GM23338 (cell line): ENCODE data around the gene NPAS3. TPM values are rescaled to one million over a fixed set of nuclear protein-coding genes. Genes with fewer than 3 reads are reported as not detected.

ENCODE experiments used
- ATAC-seq: fragments of 200-7000 bp; cut with Tn5 transposase; 3 replicates; pipeline ENCODE4 v1.9.1; 2020
- DNase-seq: peaks from one replicate; pipeline ENCODE4 v3.0.0-alpha.2; 2015; ENCODE audit warnings: low spot score
- H2AFZ ChIP-seq: fragments of 200-600 bp; sonication (generic); 2 replicates; pipeline ENCODE4 v1.8.0; 2016; ENCODE audit warnings: antibody characterized with exemption, mild to moderate bottlenecking, moderate library complexity
- H3F3A ChIP-seq: fragments of 200-600 bp; sonication (generic); replicated peaks from 2 replicates; pipeline ENCODE4 v1.8.0; 2017; ENCODE audit warnings: antibody characterized with exemption, mixed run types, low read depth
- H3K27ac ChIP-seq: fragments of 200-600 bp; sonication (generic); 2 replicates; pipeline ENCODE4 v1.6.1; 2016; ENCODE audit warnings: low read depth
- H3K27me3 ChIP-seq: fragments of 200-600 bp; sonication (generic); 2 replicates; pipeline ENCODE4 v1.8.0; 2016; ENCODE audit warnings: mild to moderate bottlenecking, mixed run types, moderate library complexity; ENCODE audit not compliant: insufficient read depth
- H3K36me3 ChIP-seq: fragments of 200-600 bp; sonication (generic); 2 replicates; pipeline ENCODE4 v1.8.0; 2016; ENCODE audit warnings: mild to moderate bottlenecking; ENCODE audit not compliant: insufficient read depth
- H3K4me1 ChIP-seq: fragments of 200-600 bp; sonication (generic); 2 replicates; pipeline ENCODE4 v1.8.0; 2016; ENCODE audit warnings: mild to moderate bottlenecking, moderate library complexity; ENCODE audit not compliant: insufficient read depth
- H3K4me2 ChIP-seq: fragments of 200-600 bp; sonication (generic); 2 replicates; pipeline ENCODE4 v1.7.1; 2017; ENCODE audit warnings: mixed run types
- H3K4me3 ChIP-seq: fragments of 200-600 bp; sonication (generic); 2 replicates; pipeline ENCODE4 v1.6.1; 2016; ENCODE audit warnings: mixed run types
- H3K79me2 ChIP-seq: fragments of 200-600 bp; sonication (generic); replicated peaks from 2 replicates; pipeline ENCODE4 v1.8.0; 2017; ENCODE audit warnings: mild to moderate bottlenecking; ENCODE audit not compliant: insufficient read depth
- H3K9me2 ChIP-seq: fragments of 200-600 bp; sonication (generic); 2 replicates; pipeline ENCODE4 v1.8.0; 2017; ENCODE audit not compliant: insufficient read depth
- H4K20me1 ChIP-seq: fragments of 200-600 bp; sonication (generic); replicated peaks from 2 replicates; pipeline ENCODE4 v1.8.0; 2017; ENCODE audit warnings: mild to moderate bottlenecking; ENCODE audit not compliant: insufficient read depth
- H3K27ac Mint-ChIP-seq: 2 replicates; pipeline ENCODE4 v1.8.0; 2020; ENCODE audit warnings: inconsistent platforms, mild to moderate bottlenecking, moderate library complexity, mixed read lengths
- H3K27me3 Mint-ChIP-seq: 3 replicates; pipeline ENCODE4 v1.8.0; 2022; ENCODE audit warnings: low read depth, mild to moderate bottlenecking, moderate library complexity, mixed read lengths, inconsistent platforms; ENCODE audit not compliant: insufficient read depth, poor library complexity
- H3K36me3 Mint-ChIP-seq: 3 replicates; pipeline ENCODE4 v1.8.0; 2021; ENCODE audit warnings: low read depth, mild to moderate bottlenecking, inconsistent platforms, moderate library complexity, mixed read lengths
- H3K4me1 Mint-ChIP-seq: 3 replicates; pipeline ENCODE4 v1.8.0; 2020; ENCODE audit warnings: mild to moderate bottlenecking, inconsistent platforms, mixed read lengths
- H3K4me3 Mint-ChIP-seq: 3 replicates; pipeline ENCODE4 v1.8.0; 2021; ENCODE audit warnings: moderate library complexity, mild to moderate bottlenecking, inconsistent platforms, mixed read lengths
- H3K9me3 Mint-ChIP-seq: 3 replicates; pipeline ENCODE4 v1.8.0; 2020; ENCODE audit warnings: moderate library complexity, mild to moderate bottlenecking, inconsistent platforms, mixed read lengths
- CREB1 ChIP-seq: fragments of 250-450 bp; sonication (Bioruptor Pico); IDR thresholded peaks from 2 replicates; pipeline ENCODE4 v1.5.0; 2020; ENCODE audit warnings: low read depth, mild to moderate bottlenecking, moderate library complexity
- EZH2 ChIP-seq: fragments of 200-600 bp; sonication (generic); IDR thresholded peaks from one replicate; pipeline ENCODE4 v1.8.0; 2017; ENCODE audit warnings: antibody characterized with exemption, mild to moderate bottlenecking, low read depth; ENCODE audit not compliant: unreplicated experiment
- EZH2phosphoT487 ChIP-seq: fragments of 200-600 bp; sonication (generic); IDR thresholded peaks from one replicate; pipeline ENCODE4 v1.8.1; 2018; ENCODE audit warnings: antibody characterized with exemption; ENCODE audit not compliant: unreplicated experiment
- JUNB ChIP-seq: IDR thresholded peaks from one replicate; pipeline ENCODE4 v1.6.1; 2016; ENCODE audit warnings: antibody characterized with exemption; ENCODE audit not compliant: unreplicated experiment
- NANOG ChIP-seq: IDR thresholded peaks from 2 replicates; pipeline ENCODE4 v1.6.1; 2016; ENCODE audit warnings: antibody characterized with exemption, borderline replicate concordance
- POLR2AphosphoS5 ChIP-seq: IDR thresholded peaks from 2 replicates; pipeline ENCODE4 v1.6.1; 2016; ENCODE audit warnings: antibody characterized with exemption, low read depth
- STAT1 ChIP-seq: IDR thresholded peaks from one replicate; pipeline ENCODE4 v1.6.1; 2016; ENCODE audit warnings: antibody characterized with exemption; ENCODE audit not compliant: unreplicated experiment
- ZNF331 ChIP-seq: fragments of 250-450 bp; sonication (Bioruptor Pico); IDR thresholded peaks from 2 replicates; pipeline ENCODE4 v1.5.0; 2020; ENCODE audit warnings: low read depth, mild to moderate bottlenecking, moderate library complexity
- polyA plus RNA-seq: library from polyadenylated mRNA; unstranded; fragments of >200 nt; fragmentation: Nextera tagmentation; extraction: Ambion mirVana; gene quantifications from 2 replicates; pipeline ENCODE4 v1.2.1, GENCODE V29; 2016
- total RNA-seq: library from RNA; depleted of rRNA; stranded (reverse); fragments of >200 nt; shearing (Covaris generic); gene quantifications from 2 replicates; pipeline ENCODE4 v1.2.3, GENCODE V29; 2014
- TF ChIP-seq, protein P1 (sequence below): IDR thresholded peaks from one replicate; pipeline ENCODE4 v1.6.1; 2018; ENCODE audit warnings: antibody characterized with exemption; ENCODE audit not compliant: unreplicated experiment
- TF ChIP-seq, protein P2 (sequence below): IDR thresholded peaks from 2 replicates; pipeline ENCODE4 v1.6.1; 2016; ENCODE audit warnings: antibody characterized with exemption
- TF ChIP-seq, protein P3 (sequence below), 2 experiments: fragments of 200-600 bp in 1 of 2; sonication (generic) in 1 of 2; conservative IDR thresholded peaks; 2 replicates each; pipeline versions ENCODE4 v1.5.1 to v1.6.1; 2016 to 2017; ENCODE audit warnings: antibody characterized with exemption in 2 of 2, low read depth in 2 of 2, mild to moderate bottlenecking in 2 of 2, moderate library complexity in 1 of 2
- TF ChIP-seq, protein P4 (sequence below): fragments of 250-450 bp; sonication (Bioruptor Pico); IDR thresholded peaks from 2 replicates; pipeline ENCODE4 v1.5.0; 2020; ENCODE audit warnings: mild to moderate bottlenecking, moderate library complexity

The NPAS3 gene
- total and polyA plus RNA-seq, 2 experiments from 2014 or later: 0.17 to 0.19 TPM

DNA sequence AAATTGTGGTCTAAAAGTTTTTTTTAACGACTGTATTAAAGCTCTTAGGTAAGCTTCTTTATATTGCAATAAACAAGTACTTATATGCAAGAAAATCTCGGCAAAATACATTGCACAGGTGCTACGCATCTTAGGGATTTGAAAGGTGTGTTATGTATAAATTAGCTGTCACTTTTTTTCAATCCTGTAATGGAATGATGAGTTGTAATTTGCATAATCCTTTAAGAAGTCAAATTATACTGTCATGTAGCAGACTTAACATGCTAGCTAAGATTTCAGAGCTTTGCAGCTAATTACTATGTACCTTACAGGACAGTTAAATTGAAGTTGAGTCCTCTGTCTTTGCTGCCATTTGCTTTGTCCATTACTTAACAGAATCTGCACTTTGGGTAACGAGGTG is 117.5 kb downstream of the NPAS3 start:
- no peak overlapping the region for H3K4me3 ChIP-seq
- no peak overlapping the region for H2AFZ ChIP-seq

More for the DNA sequence above, 117.5 kb downstream of the NPAS3 start:
- Histone ChIP-seq H3K9me2 (no peaks in the 10 kb centered on the region), H3K27ac (no peak overlapping the region), H3K4me2 (no peak overlapping the region), H3K79me2 (no peaks in the 10 kb centered on the region), H3K4me1 (no peaks in the 10 kb centered on the region), H3F3A (no peaks in the 10 kb centered on the region), H3K27me3 (no peaks in the 10 kb centered on the region), H4K20me1 (no peaks in the 10 kb centered on the region), H3K36me3 (no peaks in the 10 kb centered on the region)
- no peaks in the 10 kb centered on the region for H3K27me3 Mint-ChIP-seq
- H3K36me3 Mint-ChIP-seq: no peaks in the 10 kb centered on the region
- no peak overlapping the region for H3K27ac Mint-ChIP-seq
- no peaks in the 10 kb centered on the region for H3K9me3 Mint-ChIP-seq
- no peak overlapping the region for H3K4me3 Mint-ChIP-seq
- TF ChIP-seq CREB1 (CRISPR knock-in tag) (no peak), ZNF331 (CRISPR knock-in tag) (no peak), POLR2AphosphoS5 (no peak), JUNB (no peak), EZH2phosphoT487 (no peak), STAT1 (no peak), NANOG (no peak), EZH2 (no peak)
- TF ChIP-seq, protein P1, sequence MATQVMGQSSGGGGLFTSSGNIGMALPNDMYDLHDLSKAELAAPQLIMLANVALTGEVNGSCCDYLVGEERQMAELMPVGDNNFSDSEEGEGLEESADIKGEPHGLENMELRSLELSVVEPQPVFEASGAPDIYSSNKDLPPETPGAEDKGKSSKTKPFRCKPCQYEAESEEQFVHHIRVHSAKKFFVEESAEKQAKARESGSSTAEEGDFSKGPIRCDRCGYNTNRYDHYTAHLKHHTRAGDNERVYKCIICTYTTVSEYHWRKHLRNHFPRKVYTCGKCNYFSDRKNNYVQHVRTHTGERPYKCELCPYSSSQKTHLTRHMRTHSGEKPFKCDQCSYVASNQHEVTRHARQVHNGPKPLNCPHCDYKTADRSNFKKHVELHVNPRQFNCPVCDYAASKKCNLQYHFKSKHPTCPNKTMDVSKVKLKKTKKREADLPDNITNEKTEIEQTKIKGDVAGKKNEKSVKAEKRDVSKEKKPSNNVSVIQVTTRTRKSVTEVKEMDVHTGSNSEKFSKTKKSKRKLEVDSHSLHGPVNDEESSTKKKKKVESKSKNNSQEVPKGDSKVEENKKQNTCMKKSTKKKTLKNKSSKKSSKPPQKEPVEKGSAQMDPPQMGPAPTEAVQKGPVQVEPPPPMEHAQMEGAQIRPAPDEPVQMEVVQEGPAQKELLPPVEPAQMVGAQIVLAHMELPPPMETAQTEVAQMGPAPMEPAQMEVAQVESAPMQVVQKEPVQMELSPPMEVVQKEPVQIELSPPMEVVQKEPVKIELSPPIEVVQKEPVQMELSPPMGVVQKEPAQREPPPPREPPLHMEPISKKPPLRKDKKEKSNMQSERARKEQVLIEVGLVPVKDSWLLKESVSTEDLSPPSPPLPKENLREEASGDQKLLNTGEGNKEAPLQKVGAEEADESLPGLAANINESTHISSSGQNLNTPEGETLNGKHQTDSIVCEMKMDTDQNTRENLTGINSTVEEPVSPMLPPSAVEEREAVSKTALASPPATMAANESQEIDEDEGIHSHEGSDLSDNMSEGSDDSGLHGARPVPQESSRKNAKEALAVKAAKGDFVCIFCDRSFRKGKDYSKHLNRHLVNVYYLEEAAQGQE: no peak
- TF ChIP-seq, protein P2, sequence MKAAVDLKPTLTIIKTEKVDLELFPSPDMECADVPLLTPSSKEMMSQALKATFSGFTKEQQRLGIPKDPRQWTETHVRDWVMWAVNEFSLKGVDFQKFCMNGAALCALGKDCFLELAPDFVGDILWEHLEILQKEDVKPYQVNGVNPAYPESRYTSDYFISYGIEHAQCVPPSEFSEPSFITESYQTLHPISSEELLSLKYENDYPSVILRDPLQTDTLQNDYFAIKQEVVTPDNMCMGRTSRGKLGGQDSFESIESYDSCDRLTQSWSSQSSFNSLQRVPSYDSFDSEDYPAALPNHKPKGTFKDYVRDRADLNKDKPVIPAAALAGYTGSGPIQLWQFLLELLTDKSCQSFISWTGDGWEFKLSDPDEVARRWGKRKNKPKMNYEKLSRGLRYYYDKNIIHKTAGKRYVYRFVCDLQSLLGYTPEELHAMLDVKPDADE: no peak
- TF ChIP-seq, protein P3, sequence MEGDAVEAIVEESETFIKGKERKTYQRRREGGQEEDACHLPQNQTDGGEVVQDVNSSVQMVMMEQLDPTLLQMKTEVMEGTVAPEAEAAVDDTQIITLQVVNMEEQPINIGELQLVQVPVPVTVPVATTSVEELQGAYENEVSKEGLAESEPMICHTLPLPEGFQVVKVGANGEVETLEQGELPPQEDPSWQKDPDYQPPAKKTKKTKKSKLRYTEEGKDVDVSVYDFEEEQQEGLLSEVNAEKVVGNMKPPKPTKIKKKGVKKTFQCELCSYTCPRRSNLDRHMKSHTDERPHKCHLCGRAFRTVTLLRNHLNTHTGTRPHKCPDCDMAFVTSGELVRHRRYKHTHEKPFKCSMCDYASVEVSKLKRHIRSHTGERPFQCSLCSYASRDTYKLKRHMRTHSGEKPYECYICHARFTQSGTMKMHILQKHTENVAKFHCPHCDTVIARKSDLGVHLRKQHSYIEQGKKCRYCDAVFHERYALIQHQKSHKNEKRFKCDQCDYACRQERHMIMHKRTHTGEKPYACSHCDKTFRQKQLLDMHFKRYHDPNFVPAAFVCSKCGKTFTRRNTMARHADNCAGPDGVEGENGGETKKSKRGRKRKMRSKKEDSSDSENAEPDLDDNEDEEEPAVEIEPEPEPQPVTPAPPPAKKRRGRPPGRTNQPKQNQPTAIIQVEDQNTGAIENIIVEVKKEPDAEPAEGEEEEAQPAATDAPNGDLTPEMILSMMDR (conservative IDR thresholded peaks at IDR 0.05; ENCODE audit: low read depth in 2 of 2): no peak
- TF ChIP-seq, protein P4, sequence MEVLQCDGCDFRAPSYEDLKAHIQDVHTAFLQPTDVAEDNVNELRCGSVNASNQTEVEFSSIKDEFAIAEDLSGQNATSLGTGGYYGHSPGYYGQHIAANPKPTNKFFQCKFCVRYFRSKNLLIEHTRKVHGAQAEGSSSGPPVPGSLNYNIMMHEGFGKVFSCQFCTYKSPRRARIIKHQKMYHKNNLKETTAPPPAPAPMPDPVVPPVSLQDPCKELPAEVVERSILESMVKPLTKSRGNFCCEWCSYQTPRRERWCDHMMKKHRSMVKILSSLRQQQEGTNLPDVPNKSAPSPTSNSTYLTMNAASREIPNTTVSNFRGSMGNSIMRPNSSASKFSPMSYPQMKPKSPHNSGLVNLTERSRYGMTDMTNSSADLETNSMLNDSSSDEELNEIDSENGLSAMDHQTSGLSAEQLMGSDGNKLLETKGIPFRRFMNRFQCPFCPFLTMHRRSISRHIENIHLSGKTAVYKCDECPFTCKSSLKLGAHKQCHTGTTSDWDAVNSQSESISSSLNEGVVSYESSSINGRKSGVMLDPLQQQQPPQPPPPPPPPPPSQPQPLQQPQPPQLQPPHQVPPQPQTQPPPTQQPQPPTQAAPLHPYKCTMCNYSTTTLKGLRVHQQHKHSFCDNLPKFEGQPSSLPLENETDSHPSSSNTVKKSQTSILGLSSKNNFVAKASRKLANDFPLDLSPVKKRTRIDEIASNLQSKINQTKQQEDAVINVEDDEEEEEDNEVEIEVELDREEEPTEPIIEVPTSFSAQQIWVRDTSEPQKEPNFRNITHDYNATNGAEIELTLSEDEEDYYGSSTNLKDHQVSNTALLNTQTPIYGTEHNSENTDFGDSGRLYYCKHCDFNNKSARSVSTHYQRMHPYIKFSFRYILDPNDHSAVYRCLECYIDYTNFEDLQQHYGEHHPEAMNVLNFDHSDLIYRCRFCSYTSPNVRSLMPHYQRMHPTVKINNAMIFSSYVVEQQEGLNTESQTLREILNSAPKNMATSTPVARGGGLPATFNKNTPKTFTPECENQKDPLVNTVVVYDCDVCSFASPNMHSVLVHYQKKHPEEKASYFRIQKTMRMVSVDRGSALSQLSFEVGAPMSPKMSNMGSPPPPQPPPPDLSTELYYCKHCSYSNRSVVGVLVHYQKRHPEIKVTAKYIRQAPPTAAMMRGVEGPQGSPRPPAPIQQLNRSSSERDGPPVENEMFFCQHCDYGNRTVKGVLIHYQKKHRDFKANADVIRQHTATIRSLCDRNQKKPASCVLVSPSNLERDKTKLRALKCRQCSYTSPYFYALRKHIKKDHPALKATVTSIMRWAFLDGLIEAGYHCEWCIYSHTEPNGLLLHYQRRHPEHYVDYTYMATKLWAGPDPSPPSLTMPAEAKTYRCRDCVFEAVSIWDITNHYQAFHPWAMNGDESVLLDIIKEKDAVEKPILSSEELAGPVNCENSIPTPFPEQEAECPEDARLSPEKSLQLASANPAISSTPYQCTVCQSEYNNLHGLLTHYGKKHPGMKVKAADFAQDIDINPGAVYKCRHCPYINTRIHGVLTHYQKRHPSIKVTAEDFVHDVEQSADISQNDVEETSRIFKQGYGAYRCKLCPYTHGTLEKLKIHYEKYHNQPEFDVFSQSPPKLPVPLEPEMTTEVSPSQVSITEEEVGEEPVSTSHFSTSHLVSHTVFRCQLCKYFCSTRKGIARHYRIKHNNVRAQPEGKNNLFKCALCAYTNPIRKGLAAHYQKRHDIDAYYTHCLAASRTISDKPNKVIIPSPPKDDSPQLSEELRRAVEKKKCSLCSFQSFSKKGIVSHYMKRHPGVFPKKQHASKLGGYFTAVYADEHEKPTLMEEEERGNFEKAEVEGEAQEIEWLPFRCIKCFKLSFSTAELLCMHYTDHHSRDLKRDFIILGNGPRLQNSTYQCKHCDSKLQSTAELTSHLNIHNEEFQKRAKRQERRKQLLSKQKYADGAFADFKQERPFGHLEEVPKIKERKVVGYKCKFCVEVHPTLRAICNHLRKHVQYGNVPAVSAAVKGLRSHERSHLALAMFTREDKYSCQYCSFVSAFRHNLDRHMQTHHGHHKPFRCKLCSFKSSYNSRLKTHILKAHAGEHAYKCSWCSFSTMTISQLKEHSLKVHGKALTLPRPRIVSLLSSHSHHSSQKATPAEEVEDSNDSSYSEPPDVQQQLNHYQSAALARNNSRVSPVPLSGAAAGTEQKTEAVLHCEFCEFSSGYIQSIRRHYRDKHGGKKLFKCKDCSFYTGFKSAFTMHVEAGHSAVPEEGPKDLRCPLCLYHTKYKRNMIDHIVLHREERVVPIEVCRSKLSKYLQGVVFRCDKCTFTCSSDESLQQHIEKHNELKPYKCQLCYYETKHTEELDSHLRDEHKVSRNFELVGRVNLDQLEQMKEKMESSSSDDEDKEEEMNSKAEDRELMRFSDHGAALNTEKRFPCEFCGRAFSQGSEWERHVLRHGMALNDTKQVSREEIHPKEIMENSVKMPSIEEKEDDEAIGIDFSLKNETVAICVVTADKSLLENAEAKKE: no peak
- ATAC-seq (no peak), DNase-seq (no peak)
- H3K4me1 Mint-ChIP-seq: no peaks in the 10 kb centered on the region
